Jurkat, Clone E6-1 (cell line): ENCODE data around the gene REG1A. TPM values are rescaled to one million over a fixed set of nuclear protein-coding genes. Genes with fewer than 3 reads are reported as not detected.

Source experiments
- DNase-seq: peaks from one replicate; pipeline ENCODE4 v3.0.0-alpha.2; 2011; ENCODE audit warnings: low read depth, low spot score
- H3K4me3 ChIP-seq: 2 replicates; pipeline ENCODE4 v1.5.1; 2011; ENCODE audit warnings: mild to moderate bottlenecking, low read length, control low read depth, moderate library complexity
- polyA plus RNA-seq: library from polyadenylated mRNA; unstranded; fragments of >200 nt; gene quantifications from one replicate; pipeline ENCODE4 v1.2.1, GENCODE V29; 2012; ENCODE audit warnings: missing spikeins; ENCODE audit not compliant: insufficient read length, insufficient read depth

REG1A gene
- polyA plus RNA-seq: not detected

DNA sequence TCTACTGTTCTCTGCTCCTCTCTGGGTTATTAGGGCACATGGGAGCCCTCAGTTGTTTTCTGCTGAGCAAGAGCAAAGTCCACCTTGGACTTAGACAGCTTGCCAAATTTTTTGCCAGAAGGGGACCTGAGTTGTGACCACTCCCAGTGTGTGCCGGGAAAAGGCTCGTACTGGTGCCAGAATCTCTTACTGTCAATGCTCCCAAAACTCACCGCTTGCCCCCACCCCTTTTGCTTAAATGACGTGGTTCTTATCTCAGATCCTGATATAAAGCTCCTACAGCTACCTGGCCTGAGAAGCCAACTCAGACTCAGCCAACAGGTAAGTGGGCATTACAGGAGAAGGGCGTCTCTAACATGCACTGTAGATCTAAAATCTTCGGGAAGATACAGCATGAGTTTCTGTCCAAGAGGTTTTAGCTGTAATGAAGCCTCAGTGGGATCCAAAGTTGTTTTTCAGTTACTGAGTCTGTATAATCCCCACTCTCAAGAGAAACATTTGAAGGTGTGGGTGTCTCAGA is at the start of gene REG1A:
TSS of gene REG1A (plus strand) at position 295 of the 520 bp plus-strand sequence. CDS start 374 bp downstream, outside the sequence.
- no peak within 1 kb of the TSS for H3K4me3 ChIP-seq
- no peak for DNase-seq

GRCh38 chr2:79071078-79071477 is 49.2 kb upstream of the REG1A start:
- DNase-seq: no peak
- no peak overlapping the region for H3K4me3 ChIP-seq

DNA sequence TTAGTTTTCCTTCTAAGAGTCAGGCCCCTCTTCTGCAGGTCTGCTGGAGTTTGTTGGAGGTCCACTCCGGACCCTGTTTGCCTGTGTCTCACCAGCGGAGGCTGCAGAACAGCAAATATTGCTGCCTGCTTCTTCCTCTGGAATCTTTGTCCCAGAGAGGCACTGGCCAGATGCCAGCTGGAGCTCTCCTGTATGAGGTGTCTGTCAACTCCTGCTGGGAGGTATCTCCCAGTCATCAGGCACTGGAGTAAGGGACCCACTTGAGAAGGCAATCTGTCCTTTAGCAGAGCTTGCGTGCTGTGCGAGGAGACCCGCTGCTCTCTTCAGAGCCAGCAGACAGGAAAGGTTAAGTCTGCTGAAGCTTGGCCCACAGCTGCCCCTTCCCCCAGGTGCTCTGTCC is 37.3 kb upstream of the REG1A start:
- H3K4me3 ChIP-seq: no peak overlapping the region
- no peak for DNase-seq

DNA sequence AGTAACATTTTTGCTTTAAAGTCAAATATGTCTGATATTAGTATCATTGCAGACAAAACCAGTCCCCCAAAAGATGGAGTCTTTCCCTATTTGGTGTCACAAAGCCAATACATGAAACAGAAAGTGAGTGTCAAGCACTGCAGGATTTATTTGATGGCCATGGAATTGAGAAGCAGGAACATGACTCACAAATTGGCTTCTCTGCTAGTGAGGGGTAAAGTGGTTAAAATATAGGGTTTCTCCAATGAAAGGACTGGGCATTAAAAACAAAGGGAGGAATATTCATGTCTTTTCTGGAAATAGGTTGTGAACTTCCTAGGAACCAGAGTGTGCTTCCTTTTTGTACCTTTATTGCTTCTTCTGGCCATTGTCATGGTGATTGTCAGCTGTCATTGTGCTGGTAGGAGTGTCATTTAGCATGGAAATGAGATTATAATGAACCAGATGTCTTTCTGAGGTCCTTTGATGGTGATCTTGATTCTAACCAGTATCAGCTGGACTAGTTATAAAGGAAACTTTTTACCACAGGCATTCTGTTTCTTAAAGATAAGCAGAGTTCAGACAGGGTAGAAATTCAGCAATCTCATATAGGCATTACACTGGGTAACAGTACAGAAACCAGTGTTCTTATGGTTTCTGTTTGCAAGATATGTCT is 36.6 kb upstream of the REG1A start:
- H3K4me3 ChIP-seq: no peak overlapping the region
- DNase-seq: peak; percentile 16

DNA sequence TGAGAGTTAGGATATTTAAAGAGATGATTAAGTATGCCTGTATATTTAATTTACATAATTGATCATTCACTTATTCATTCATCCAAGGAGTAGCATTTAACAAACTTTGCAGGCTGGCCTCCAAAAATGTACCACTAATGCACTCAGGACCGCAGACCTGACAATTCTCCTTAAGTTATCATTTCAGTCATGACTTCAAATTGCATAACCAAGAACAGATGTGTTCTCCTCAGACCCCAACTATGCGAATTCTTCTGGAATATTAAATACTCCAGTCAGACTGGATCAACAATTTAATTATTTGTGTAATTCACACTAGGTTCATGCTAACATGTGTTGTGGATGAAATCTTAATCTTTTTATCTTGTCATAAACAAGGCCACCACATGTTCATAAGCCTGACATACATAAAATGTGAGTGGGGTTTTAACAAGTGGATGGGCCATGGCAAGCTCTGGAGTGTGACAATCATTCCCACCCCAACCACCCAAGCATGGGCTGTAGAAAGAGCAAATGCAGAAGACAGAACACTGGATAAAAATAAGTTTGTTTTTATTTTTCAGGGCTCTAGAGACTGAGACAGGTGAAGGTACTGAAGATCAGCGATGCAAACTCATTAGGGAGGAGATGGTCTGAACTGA is 35.7 kb upstream of the REG1A start:
- no peak overlapping the region for H3K4me3 ChIP-seq

GRCh38 chr2:79085382-79085781 is 34.9 kb upstream of the REG1A start:
- no peak overlapping the region for H3K4me3 ChIP-seq
- DNase-seq: no peak

More for the DNA sequence above, 35.7 kb upstream of the REG1A start:
- no peak for DNase-seq

- no peak for DNase-seq
These were observed 34.0 kb upstream of the REG1A start for GRCh38 chr2:79086255-79086654.

GRCh38 chr2:79087785-79088364 is 32.4 kb upstream of the REG1A start, which contains the start of gene REG1B:
REG1B (minus strand) TSS chr2:79087993; CDS start chr2:79087612, 381 bp downstream.
- DNase-seq: no peak
- no peak within 1 kb of the TSS for H3K4me3 ChIP-seq

More at GRCh38 chr2:79086255-79086654, 34.0 kb upstream of the REG1A start:
- no peak overlapping the region for H3K4me3 ChIP-seq

DNA sequence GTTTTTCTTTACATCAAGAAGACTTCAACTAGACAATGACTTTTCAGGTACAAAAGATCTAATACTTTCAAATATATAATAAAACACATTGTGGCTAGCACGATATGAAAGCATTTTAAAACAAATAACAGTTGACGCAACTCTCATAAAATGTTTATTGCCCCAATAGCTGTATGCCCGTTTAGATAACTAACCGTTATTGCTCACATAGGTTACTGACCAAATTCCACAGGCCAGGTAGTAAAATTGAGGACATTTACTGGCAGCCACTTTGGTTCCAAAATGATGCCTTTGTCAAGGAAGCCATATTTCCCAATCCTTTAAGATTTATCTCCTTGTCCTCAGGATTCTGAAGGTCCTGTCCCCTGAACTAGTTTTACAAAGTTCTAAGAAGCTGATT is 29.6 kb upstream of the REG1A start:
- DNase-seq: no peak
- H3K4me3 ChIP-seq: no peak overlapping the region

- no peak for DNase-seq
These were observed 22.4 kb upstream of the REG1A start for GRCh38 chr2:79097843-79098242.

DNA sequence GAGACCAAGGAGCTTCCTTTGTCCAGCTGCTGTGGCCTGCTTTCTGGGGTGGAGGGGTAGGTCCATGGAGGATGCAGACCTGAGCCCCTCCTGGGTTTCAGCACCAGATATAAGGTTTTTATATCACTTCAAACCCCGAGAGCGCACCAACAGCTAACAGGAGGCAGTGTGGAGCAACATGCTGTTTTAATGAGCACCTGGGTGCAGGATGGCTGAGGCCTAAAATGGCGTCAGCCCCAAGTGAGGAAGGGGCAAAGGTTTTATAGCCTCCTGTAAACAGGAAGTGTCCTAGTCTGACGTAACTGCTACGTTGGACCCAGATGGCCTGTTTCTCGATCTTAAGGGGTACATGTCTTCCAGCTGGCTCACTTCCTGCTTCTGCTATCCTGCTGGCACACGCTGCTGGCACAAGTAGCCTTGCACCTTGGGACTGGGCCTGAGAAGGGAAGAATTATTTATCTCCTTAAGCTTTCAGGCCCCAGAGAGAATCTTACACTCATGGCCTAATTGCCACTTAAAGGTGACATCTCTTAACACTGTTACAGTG is 21.1 kb upstream of the REG1A start:
- no peak overlapping the region for H3K4me3 ChIP-seq
- DNase-seq: no peak

More at GRCh38 chr2:79097843-79098242, 22.4 kb upstream of the REG1A start:
- H3K4me3 ChIP-seq: no peak overlapping the region

DNA sequence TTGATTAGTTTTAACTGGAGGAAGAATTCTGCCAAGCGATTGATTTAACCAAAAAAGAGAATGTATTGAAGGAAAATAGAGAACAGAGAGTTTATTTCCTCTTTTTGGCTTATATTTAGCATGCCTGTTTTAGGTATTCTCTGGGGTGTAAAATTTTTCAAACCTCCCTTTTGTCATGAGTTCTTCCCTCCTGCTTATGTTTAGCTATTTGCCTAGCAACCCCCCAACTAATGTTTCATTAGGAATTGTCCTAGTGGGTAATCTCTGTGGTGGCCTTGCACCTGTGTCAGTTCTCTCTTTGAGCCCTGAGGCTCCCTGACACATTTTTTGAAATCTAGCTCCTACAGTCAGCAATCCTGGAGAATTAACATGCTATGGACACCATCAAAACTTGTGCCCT is 20.0 kb upstream of the REG1A start:
- H3K4me3 ChIP-seq: no peak overlapping the region
- no peak for DNase-seq

DNA sequence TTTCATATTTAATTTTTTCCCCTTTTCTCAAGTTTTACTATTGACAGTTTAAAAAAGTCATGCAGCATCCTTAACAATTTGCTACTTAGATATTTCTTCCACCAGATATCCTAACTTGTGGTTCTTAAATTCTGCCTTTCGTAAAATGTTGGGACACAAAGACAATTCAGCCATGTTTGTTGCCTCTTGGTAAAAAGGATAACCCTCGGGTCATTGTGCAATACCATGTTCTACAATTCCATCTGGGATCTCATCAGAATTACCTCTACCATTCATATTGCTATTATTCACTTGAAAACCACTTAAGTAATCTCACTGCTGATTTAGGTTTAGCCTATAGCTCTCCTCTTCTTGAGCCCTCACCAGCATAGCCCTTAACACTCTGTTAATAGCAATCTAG is 19.3 kb upstream of the REG1A start:
- no peak for DNase-seq
- H3K4me3 ChIP-seq: no peak overlapping the region

DNA sequence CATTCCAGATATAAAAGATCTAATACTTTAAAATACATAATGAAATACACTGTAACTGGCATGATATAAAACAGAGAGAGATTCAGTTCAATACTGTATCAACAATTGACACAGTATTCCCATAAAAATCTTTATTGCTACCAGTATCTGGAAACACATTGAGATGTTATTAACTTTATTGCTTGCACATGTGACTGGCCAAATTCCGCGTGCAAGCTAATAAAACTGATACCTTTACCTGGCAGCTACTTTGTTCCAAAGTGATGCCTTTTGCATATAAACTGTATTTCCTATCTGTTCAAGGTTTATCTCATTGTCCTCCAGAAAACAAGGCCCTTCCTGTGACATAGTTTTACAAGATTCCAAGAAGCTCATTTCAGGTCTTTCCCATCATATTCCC is 17.1 kb upstream of the REG1A start:
- no peak overlapping the region for H3K4me3 ChIP-seq
- no peak for DNase-seq

- DNase-seq: no peak
These were observed 15.0 kb upstream of the REG1A start for GRCh38 chr2:79105259-79105658.

GRCh38 chr2:79112269-79112668 is 8.0 kb upstream of the REG1A start:
- no peak overlapping the region for H3K4me3 ChIP-seq
- DNase-seq: no peak

More at GRCh38 chr2:79105259-79105658, 15.0 kb upstream of the REG1A start:
- no peak overlapping the region for H3K4me3 ChIP-seq

- H3K4me3 ChIP-seq: no peak overlapping the region
- no peak for DNase-seq
These were observed 5.3 kb upstream of the REG1A start for GRCh38 chr2:79114797-79115494.

DNA sequence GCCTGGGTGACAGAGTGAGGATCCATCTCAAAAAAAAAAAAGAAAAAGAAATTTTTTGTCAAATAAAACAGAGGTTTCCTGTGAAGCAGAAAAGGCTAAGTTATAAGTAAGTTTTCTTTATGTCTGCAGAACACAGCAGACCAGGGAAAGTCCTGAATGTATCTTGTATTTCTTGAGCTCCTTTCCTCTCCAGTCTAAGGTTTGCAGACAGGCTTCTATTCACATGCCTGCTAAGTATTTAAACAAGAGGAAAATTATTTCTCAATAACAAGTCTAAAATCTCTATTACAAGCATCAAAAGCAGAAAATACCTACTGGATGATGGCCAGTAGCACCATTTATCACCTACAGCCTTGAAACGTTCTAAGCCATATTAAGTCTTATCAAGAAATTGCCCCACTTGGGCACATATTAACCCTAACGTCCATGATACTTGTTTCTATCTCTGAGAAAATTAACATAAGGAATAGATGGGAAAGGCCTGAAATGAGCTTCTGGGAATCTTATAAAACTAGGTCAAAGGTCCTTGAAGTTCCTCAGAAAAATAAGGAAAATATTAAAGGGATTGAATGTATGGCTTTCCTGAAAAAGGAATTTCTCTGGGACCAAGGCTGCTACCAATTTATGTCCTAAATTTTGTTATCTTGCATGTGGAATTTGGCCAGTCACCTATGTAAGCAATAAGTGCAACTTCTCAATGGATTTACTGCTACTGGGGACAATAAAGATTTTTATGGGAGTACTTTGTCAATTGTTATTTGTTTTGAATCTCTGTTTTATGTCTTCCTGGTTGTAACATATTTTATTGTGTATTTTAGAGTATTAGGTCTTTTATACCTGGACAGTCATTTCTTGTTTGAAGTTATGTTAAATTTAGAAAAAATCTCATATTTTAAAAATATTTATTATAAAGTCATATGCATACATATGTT is 3.0 kb upstream of the REG1A start:
- no peak overlapping the region for H3K4me3 ChIP-seq
- no peak for DNase-seq
